Vagina (tissue), 2 donors: Measurements from ENCODE around the gene SMIM9.

Experiments used
- CTCF ChIP-seq, 3 experiments: fragments of 450-650 bp in 2 of 3; fragments of 200-600 bp in 1 of 3; sonication (generic) in 1 of 3; IDR thresholded peaks; one replicate each; pipeline ENCODE4 v1.5.1; 2017 to 2019; ENCODE audit warnings: antibody characterized with exemption in 3 of 3, mild to moderate bottlenecking in 2 of 3, moderate library complexity in 2 of 3
- POLR2A ChIP-seq, 2 donors: fragments of 450-650 bp; IDR thresholded peaks; one replicate each; pipeline ENCODE4 v1.6.1; 2017; ENCODE audit warnings: antibody characterized with exemption in 2 of 2, mild to moderate bottlenecking in 2 of 2, moderate library complexity in 2 of 2
- POLR2AphosphoS5 ChIP-seq, 2 donors: sonication (generic); formaldehyde crosslinking; IDR thresholded peaks; one replicate each; pipeline ENCODE4 v1.9.0; 2017; ENCODE audit warnings: antibody characterized with exemption in 2 of 2, mild to moderate bottlenecking in 2 of 2, low read depth in 1 of 2; ENCODE audit not compliant: insufficient read depth in 1 of 2

- TF ChIP-seq CTCF (IDR thresholded peaks at IDR 0.05) (no peak), POLR2AphosphoS5 (IDR thresholded peaks at IDR 0.05; ENCODE audit: insufficient read depth in 1 of 2, low read depth in 1 of 2) (no peak), POLR2A (IDR thresholded peaks at IDR 0.05) (no peak)
Observed at GRCh38 chrX:154821523-154821922, 12.9 kb downstream of the SMIM9 start.
